H9 (cell line): ENCODE data around the gene WDR33. TPM values are rescaled to one million over a fixed set of nuclear protein-coding genes. Genes with fewer than 3 reads are reported as not detected.

Experiments
- DNase-seq: peaks from one replicate; pipeline ENCODE4 v3.0.0-alpha.2; 2017
- H2AFZ ChIP-seq: one replicate; pipeline ENCODE4 v1.6.1; 2013; ENCODE audit warnings: mild to moderate bottlenecking, low read length, control low read depth, moderate library complexity
- H2AK5ac ChIP-seq: 2 replicates; pipeline ENCODE4 v1.6.1; 2013; ENCODE audit warnings: low read length, control low read depth, mixed read lengths; ENCODE audit not compliant: insufficient read length
- H2BK120ac ChIP-seq: one replicate; pipeline ENCODE4 v1.6.1; 2013; ENCODE audit warnings: low read depth, mild to moderate bottlenecking, low read length, control low read depth, inconsistent platforms; ENCODE audit not compliant: poor library complexity, severe bottlenecking
- H2BK12ac ChIP-seq: 2 replicates; pipeline ENCODE4 v1.6.1; 2013; ENCODE audit warnings: low read length, control low read depth, mixed read lengths, low read depth; ENCODE audit not compliant: insufficient read length
- H2BK15ac ChIP-seq: 2 replicates; pipeline ENCODE4 v1.6.1; 2013; ENCODE audit warnings: low read depth, low read length, control low read depth
- H2BK20ac ChIP-seq: one replicate; pipeline ENCODE4 v1.6.1; 2013; ENCODE audit warnings: low read depth, mild to moderate bottlenecking, low read length, control low read depth, inconsistent platforms; ENCODE audit not compliant: poor library complexity, severe bottlenecking
- H2BK5ac ChIP-seq: 2 replicates; pipeline ENCODE4 v1.6.1; 2013; ENCODE audit warnings: low read length, control low read depth, mixed read lengths; ENCODE audit not compliant: insufficient read length
- H3K14ac ChIP-seq: 2 replicates; pipeline ENCODE4 v1.6.1; 2013; ENCODE audit warnings: low read length, control low read depth; ENCODE audit not compliant: insufficient read depth
- H3K18ac ChIP-seq: 2 replicates; pipeline ENCODE4 v1.6.1; 2013; ENCODE audit warnings: low read depth, mild to moderate bottlenecking, mixed read lengths, low read length, control low read depth; ENCODE audit not compliant: insufficient read length
- H3K23ac ChIP-seq: 2 replicates; pipeline ENCODE4 v1.6.1; 2013; ENCODE audit warnings: low read length, control low read depth, mixed read lengths, low read depth; ENCODE audit not compliant: insufficient read length
- H3K23me2 ChIP-seq: 2 replicates; pipeline ENCODE4 v1.6.1; 2013; ENCODE audit warnings: low read depth, mild to moderate bottlenecking, mixed read lengths, low read length, control low read depth; ENCODE audit not compliant: insufficient read length, poor library complexity, severe bottlenecking
- H3K27ac ChIP-seq: 2 replicates; pipeline ENCODE4 v1.5.1; 2013; ENCODE audit warnings: low read length, control low read depth, mixed read lengths, low read depth; ENCODE audit not compliant: insufficient read length
- H3K27me3 ChIP-seq: 2 replicates; pipeline ENCODE4 v1.6.1; 2013; ENCODE audit warnings: low read length, control low read depth, inconsistent platforms; ENCODE audit not compliant: insufficient read depth
- H3K4ac ChIP-seq: 2 replicates; pipeline ENCODE4 v1.6.1; 2013; ENCODE audit warnings: low read depth, mild to moderate bottlenecking, control low read depth, inconsistent platforms, low read length, moderate library complexity
- H3K4me1 ChIP-seq: 2 replicates; pipeline ENCODE4 v1.6.1; 2013; ENCODE audit warnings: low read length, control low read depth, inconsistent platforms; ENCODE audit not compliant: insufficient read depth
- H3K4me2 ChIP-seq: 2 replicates; pipeline ENCODE4 v1.6.1; 2013; ENCODE audit warnings: low read length, control low read depth, mixed read lengths; ENCODE audit not compliant: insufficient read length, insufficient read depth
- H3K56ac ChIP-seq: 2 replicates; pipeline ENCODE4 v1.6.1; 2013; ENCODE audit warnings: low read depth, mild to moderate bottlenecking, mixed read lengths, low read length, control low read depth; ENCODE audit not compliant: insufficient read length
- H3K79me1 ChIP-seq: 2 replicates; pipeline ENCODE4 v1.6.1; 2013; ENCODE audit warnings: low read depth, mild to moderate bottlenecking, moderate library complexity, low read length, control low read depth, inconsistent platforms; ENCODE audit not compliant: insufficient read depth, poor library complexity, severe bottlenecking
- H3K79me2 ChIP-seq: 2 replicates; pipeline ENCODE4 v1.6.1; 2013; ENCODE audit warnings: low read length, control low read depth, inconsistent platforms; ENCODE audit not compliant: insufficient read depth
- H3K9ac ChIP-seq: 2 replicates; pipeline ENCODE4 v1.6.1; 2013; ENCODE audit warnings: low read length, control low read depth, mixed read lengths; ENCODE audit not compliant: insufficient read length; ENCODE audit errors: extremely low read depth
- H3K9me3 ChIP-seq: one replicate; pipeline ENCODE4 v1.6.1; 2013; ENCODE audit warnings: low read depth, low read length, inconsistent platforms; ENCODE audit not compliant: control insufficient read depth
- H3T11ph ChIP-seq: one replicate; pipeline ENCODE4 v1.6.1; 2013; ENCODE audit warnings: mild to moderate bottlenecking, low read length, control low read depth, inconsistent platforms
- H4K20me1 ChIP-seq: one replicate; pipeline ENCODE4 v1.6.1; 2013; ENCODE audit not compliant: control insufficient read depth, insufficient read length, insufficient read depth
- H4K5ac ChIP-seq: 2 replicates; pipeline ENCODE4 v1.6.1; 2013; ENCODE audit warnings: low read depth, mild to moderate bottlenecking, mixed read lengths, low read length, control low read depth; ENCODE audit not compliant: insufficient read length
- H4K8ac ChIP-seq: replicated peaks from 2 replicates; pipeline ENCODE4 v1.6.1; 2013; ENCODE audit warnings: low read length, control low read depth, mixed read lengths, low read depth; ENCODE audit not compliant: insufficient read length
- H4K91ac ChIP-seq: 2 replicates; pipeline ENCODE4 v1.6.1; 2013; ENCODE audit warnings: low read depth, mild to moderate bottlenecking, moderate library complexity, mixed read lengths, low read length, control low read depth; ENCODE audit not compliant: insufficient read length
- H3K27ac Mint-ChIP-seq, 3 experiments: 2 replicates in 2 of 3; 3 replicates in 1 of 3; pipeline ENCODE4 v1.8.0; 2020 to 2021; ENCODE audit warnings: mixed read lengths in 3 of 3, mild to moderate bottlenecking in 1 of 3, moderate library complexity in 1 of 3
- H3K27me3 Mint-ChIP-seq: 2 replicates; pipeline ENCODE4 v1.8.0; 2021; ENCODE audit warnings: low read depth, mild to moderate bottlenecking, moderate library complexity, mixed read lengths
- H3K36me3 Mint-ChIP-seq, 3 experiments: 2 replicates in 2 of 3; 3 replicates in 1 of 3; pipeline ENCODE4 v1.8.0; 2020 to 2021; ENCODE audit warnings: low read depth in 3 of 3, mixed read lengths in 3 of 3; ENCODE audit not compliant: insufficient read depth in 1 of 3
- H3K4me1 Mint-ChIP-seq, 2 experiments: 2 replicates each; pipeline ENCODE4 v1.8.0; 2020; ENCODE audit warnings: mixed read lengths in 2 of 2
- H3K4me3 Mint-ChIP-seq, 2 experiments: 2 replicates in 1 of 2; 3 replicates in 1 of 2; pipeline ENCODE4 v1.8.0; 2020 to 2021; ENCODE audit warnings: mild to moderate bottlenecking in 2 of 2, mixed read lengths in 2 of 2, moderate library complexity in 1 of 2
- H3K9me3 Mint-ChIP-seq, 2 experiments: 2 replicates in 1 of 2; 3 replicates in 1 of 2; pipeline ENCODE4 v1.8.0; 2020; ENCODE audit warnings: mild to moderate bottlenecking in 2 of 2, mixed read lengths in 2 of 2, moderate library complexity in 1 of 2
- CTCF ChIP-seq: fragments of 200-600 bp; sonication (generic); conservative IDR thresholded peaks from 3 replicates; pipeline ENCODE4 v1.8.0; 2021; ENCODE audit warnings: antibody characterized with exemption, mild to moderate bottlenecking
- WGBS: extraction: QIAGEN DNeasy Blood & Tissue Kit; methylation state at CpG from one replicate; pipeline ENCODE4 v1.1.7; 2013; ENCODE audit warnings: missing lambda C conversion rate, low lambda C conversion rate, mixed read lengths; ENCODE audit not compliant: insufficient read length; ENCODE audit errors: extremely low coverage; 5-methylcytosine and 5-hydroxymethylcytosine counted together
- total RNA-seq: library from RNA; stranded (reverse); gene quantifications from 2 replicates; pipeline ENCODE4 v1.2.1, GENCODE V29; 2021

WDR33 gene
- total RNA-seq, 1 experiment from 2014 or later, result 86.0 TPM

- H3K9me3 Mint-ChIP-seq, result peaks cover 15 to 17% of the 10 kb centered on the region in 2 experiments
- H3K36me3 Mint-ChIP-seq, result peaks cover 6 to 13% (median 13%) of the 10 kb centered on the region in 3 experiments
- H3K4me1 Mint-ChIP-seq, result peaks cover 10 to 11% of the 10 kb centered on the region in 2 experiments
- Histone ChIP-seq H3K9ac (no peak overlapping the region), H3K4me1 (peaks cover 5% of the 10 kb centered on the region; the same call in 1 of the 2 replicates), H3K18ac (no peak overlapping the region), H2BK20ac (no peak overlapping the region), H3K23me2 (peaks cover 5% of the 10 kb centered on the region), H2BK12ac (no peak overlapping the region), H3K27ac (no peak overlapping the region), H3K4me2 (no peak overlapping the region), H3K14ac (no peak overlapping the region; the same call in 1 of the 2 replicates), H2BK120ac (no peak overlapping the region), H2AFZ (no peak overlapping the region), H3K27me3 (no peaks in the 10 kb centered on the region), H2BK5ac (no peak overlapping the region), H4K8ac (no peak overlapping the region), H3K9me3 (peaks cover 6% of the 10 kb centered on the region), H3K4ac (no peak overlapping the region), H2AK5ac (no peak overlapping the region), H4K5ac (no peak overlapping the region), H4K91ac (no peak overlapping the region), H2BK15ac (no peak overlapping the region; the same call in 1 of the 2 replicates), H3K79me2 (no peaks in the 10 kb centered on the region), H3K79me1 (no peaks in the 10 kb centered on the region), H3T11ph (no peak overlapping the region), H3K23ac (no peak overlapping the region), H3K56ac (no peak overlapping the region), H4K20me1 (no peaks in the 10 kb centered on the region)
- DNase-seq, result peak; percentile 79
- no CpG with 5 or more reads among the region's 52 CpGs for WGBS
- H3K4me3 Mint-ChIP-seq, result peak overlapping the region in 1 of 2 experiments; percentile 21; a peak in 1 of 5 replicates
- no peak overlapping the region for H3K27ac Mint-ChIP-seq
- peaks cover 23% of the 10 kb centered on the region for H3K27me3 Mint-ChIP-seq
- peak; percentile 75 for TF ChIP-seq CTCF
These were observed 115.2 kb downstream of the WDR33 start for GRCh38 chr2:127695491-127696472.
